ENCODE results near the gene SEMA6C. TPM values are rescaled to one million over a fixed set of nuclear protein-coding genes. Genes with fewer than 3 reads are reported as not detected.

SEMA6C gene
- total and polyA plus RNA-seq, 12 donors: 15.7 to 141 (median 54.9) TPM

GRCh38 chr1:151165281-151165737, 18.9 kb upstream of the SEMA6C start:
- TF ChIP-seq CTCF (IDR thresholded peaks at IDR 0.05): no peak
- H3K4me3 ChIP-seq: peak overlapping the region; percentile 42 to 92 (median 78)
- intact Hi-C loops (cut with DNase I): no loop called here
- H3K27ac ChIP-seq: peak overlapping the region; percentile 57 to 94 (median 92)
- ATAC-seq (peak; percentile 59 to 76 (median 68)), DNase-seq (peak; percentile 44 to 66)
- peaks cover 0 to 72% (median 6%) of the 10 kb centered on the region in 9 donors for H3K36me3 ChIP-seq
- WGBS, 2 donors: 1 to 7% methylated on average over 15 of the region's 15 CpGs
- peaks cover 6 to 52% (median 27%) of the 10 kb centered on the region in 9 donors for H3K4me1 ChIP-seq
- H3K27me3 ChIP-seq: no peaks in the 10 kb centered on the region
- H3K9me3 ChIP-seq: no peaks in the 10 kb centered on the region

GRCh38 chr1:151164732-151165280, 18.4 kb upstream of the SEMA6C start:
- intact Hi-C loops (cut with DNase I): no loop called here

GRCh38 chr1:151159373-151159772, 12.9 kb upstream of the SEMA6C start:
- intact Hi-C loops (cut with DNase I): loop anchor here in 5 of 10 donors (5.0 to 10.0 kb wide), 5 partner anchors 57 to 137 kb away; no protein-coding TSS in a partner anchor

More at GRCh38 chr1:151164732-151165280, 18.4 kb upstream of the SEMA6C start:
- DNase-seq (no peak), ATAC-seq (peak in 5 of 8 donors; percentile 1 to 50 (median 25))
- peak overlapping the region; percentile 42 to 92 (median 78) for H3K4me3 ChIP-seq
- peak overlapping the region; percentile 20 to 94 (median 92) for H3K27ac ChIP-seq
- no peaks in the 10 kb centered on the region for H3K27me3 ChIP-seq
- no peaks in the 10 kb centered on the region for H3K9me3 ChIP-seq
- peaks cover 6 to 57% (median 29%) of the 10 kb centered on the region in 9 donors for H3K4me1 ChIP-seq
- peak in 1 of 9 donors; percentile 8 for TF ChIP-seq CTCF (IDR thresholded peaks at IDR 0.05)
- H3K36me3 ChIP-seq: peaks cover 0 to 71% (median 6%) of the 10 kb centered on the region in 9 donors
- 15 to 16% methylated on average over 11 of the region's 11 CpGs for WGBS, 2 donors

More at GRCh38 chr1:151159373-151159772, 12.9 kb upstream of the SEMA6C start:
- H3K4me1 ChIP-seq: peaks cover 0 to 66% (median 14%) of the 10 kb centered on the region in 9 donors
- H3K27ac ChIP-seq: peak overlapping the region in 4 of 10 donors; percentile 9 to 90 (median 26)
- DNase-seq (no peak), ATAC-seq (no peak)
- H3K4me3 ChIP-seq: peak overlapping the region in 1 of 10 donors; percentile 5
- no peak for TF ChIP-seq CTCF (IDR thresholded peaks at IDR 0.05)
- H3K36me3 ChIP-seq: peaks cover 0 to 68% (median 21%) of the 10 kb centered on the region in 9 donors
- no peaks in the 10 kb centered on the region for H3K27me3 ChIP-seq
- H3K9me3 ChIP-seq: no peaks in the 10 kb centered on the region

Measured in heart right ventricle (tissue), 16 donors.